H1 (cell line): Measurements from ENCODE around the gene MSL1. TPM values are rescaled to one million over a fixed set of nuclear protein-coding genes. Genes with fewer than 3 reads are reported as not detected.

ENCODE experiments used
- CTCF ChIA-PET: fragments of 300-600 bp; sonication (Branson Sonifier 250); formaldehyde crosslinking; loops from one replicate; lab custom pipeline; 2021; ENCODE audit not compliant: partially characterized antibody; lab: Charles Lee
- POLR2A ChIA-PET: fragments of 300-600 bp; sonication (Branson Sonifier 250); formaldehyde crosslinking; loops from one replicate; lab custom pipeline; 2021; ENCODE audit warnings: inconsistent platforms; ENCODE audit not compliant: partially characterized antibody; lab: Charles Lee
- DNase-seq, 2 experiments: peaks; one replicate each; pipeline versions ENCODE4 v3.0.0 to v3.0.0-alpha.2; 2010 to 2022; ENCODE audit warnings: low spot score in 2 of 2, low read depth in 1 of 2, mixed read lengths in 1 of 2
- FAIRE-seq: peaks from 2 replicates; lab custom pipeline; 2011; peaks lifted over from hg19 to GRCh38; lab: Jason Lieb, UNC
- H2AFZ ChIP-seq: 2 replicates; pipeline ENCODE4 v1.8.1; 2012; ENCODE audit warnings: low read length, inconsistent platforms
- H2AK5ac ChIP-seq: 2 replicates; pipeline ENCODE4 v1.6.1; 2013; ENCODE audit warnings: low read depth, low read length
- H2BK120ac ChIP-seq: replicated peaks from 2 replicates; pipeline ENCODE3; 2013; ENCODE audit warnings: low read depth, low read length, inconsistent platforms
- H2BK12ac ChIP-seq: 2 replicates; pipeline ENCODE4 v1.6.1; 2013; ENCODE audit warnings: low read depth, low read length
- H2BK15ac ChIP-seq: 2 replicates; pipeline ENCODE4 v1.6.1; 2013; ENCODE audit warnings: low read length
- H2BK20ac ChIP-seq: 2 replicates; pipeline ENCODE4 v1.6.1; 2013; ENCODE audit warnings: low read length
- H2BK5ac ChIP-seq: 2 replicates; pipeline ENCODE4 v1.6.1; 2013; ENCODE audit warnings: low read depth, low read length
- H3K14ac ChIP-seq: 2 replicates; pipeline ENCODE4 v1.6.1; 2013; ENCODE audit warnings: inconsistent platforms; ENCODE audit not compliant: insufficient read length
- H3K18ac ChIP-seq: 2 replicates; pipeline ENCODE4 v1.6.1; 2013; ENCODE audit warnings: low read length; ENCODE audit errors: extremely low read depth
- H3K23ac ChIP-seq: 2 replicates; pipeline ENCODE4 v1.6.1; 2013; ENCODE audit warnings: inconsistent platforms; ENCODE audit not compliant: insufficient read length
- H3K23me2 ChIP-seq: 2 replicates; pipeline ENCODE4 v1.6.1; 2013; ENCODE audit warnings: low read depth, low read length
- H3K27ac ChIP-seq: 2 replicates; pipeline ENCODE4 v1.6.1; 2011; ENCODE audit warnings: low read depth, low read length, inconsistent platforms
- H3K27me3 ChIP-seq, 4 experiments: replicated peaks in 1 of 4; 1 replicate in 1 of 4; 2 replicates in 3 of 4; pipeline versions ENCODE4 v1.6.1 to v1.8.1; 2011 to 2013; ENCODE audit warnings: low read length in 3 of 4, mild to moderate bottlenecking in 3 of 4, inconsistent platforms in 2 of 4, mixed read lengths in 2 of 4, moderate library complexity in 1 of 4; ENCODE audit not compliant: control insufficient read depth in 3 of 4, insufficient read depth in 3 of 4; ENCODE audit errors: extremely low read depth in 1 of 4
- H3K36me3 ChIP-seq, 4 experiments: 2 replicates each; pipeline versions ENCODE4 v1.6.1 to v1.8.1; 2011 to 2013; ENCODE audit warnings: mild to moderate bottlenecking in 4 of 4, low read length in 3 of 4, moderate library complexity in 2 of 4, control low read depth in 1 of 4, inconsistent platforms in 1 of 4; ENCODE audit not compliant: insufficient read depth in 4 of 4, control insufficient read depth in 2 of 4
- H3K4ac ChIP-seq: replicated peaks from 2 replicates; pipeline ENCODE3; 2013; ENCODE audit warnings: low read length, low read depth, mixed read lengths, inconsistent platforms; ENCODE audit not compliant: insufficient read length
- H3K4me1 ChIP-seq, 4 experiments: replicated peaks in 1 of 4; 1 replicate in 1 of 4; 2 replicates in 3 of 4; pipeline versions ENCODE4 v1.6.1 to v1.8.1; 2011 to 2013; ENCODE audit warnings: low read length in 3 of 4, inconsistent platforms in 2 of 4, mixed read lengths in 1 of 4; ENCODE audit not compliant: insufficient read depth in 4 of 4, control insufficient read depth in 3 of 4
- H3K4me2 ChIP-seq, 2 experiments: 2 replicates each; pipeline versions ENCODE4 v1.6.1 to v1.8.1; 2011 to 2013; ENCODE audit warnings: low read depth in 2 of 2, low read length in 2 of 2, control low read depth in 1 of 2, inconsistent platforms in 1 of 2, mild to moderate bottlenecking in 1 of 2; ENCODE audit not compliant: insufficient read depth in 1 of 2
- H3K4me3 ChIP-seq, 4 experiments: fragments of 200-600, 300-600 bp in 1 of 4; sonication (generic), shearing (Covaris generic), sonication (Bioruptor Twin) in 1 of 4; 2 replicates each; pipeline versions ENCODE4 v1.5.1 to v1.8.1; 2011 to 2016; ENCODE audit warnings: low read length in 4 of 4, low read depth in 3 of 4, control low read depth in 2 of 4, inconsistent platforms in 2 of 4, mild to moderate bottlenecking in 2 of 4, mixed read lengths in 1 of 4, moderate library complexity in 1 of 4; ENCODE audit not compliant: insufficient read depth in 2 of 4; ENCODE audit errors: extremely low read depth in 1 of 4
- H3K56ac ChIP-seq: replicated peaks from 2 replicates; pipeline ENCODE3; 2013; ENCODE audit warnings: low read depth, mild to moderate bottlenecking, mixed read lengths, low read length, inconsistent platforms; ENCODE audit not compliant: insufficient read length
- H3K79me1 ChIP-seq: 2 replicates; pipeline ENCODE4 v1.6.1; 2013; ENCODE audit warnings: low read depth, low read length, control low read depth
- H3K79me2 ChIP-seq, 2 experiments: 2 replicates each; pipeline versions ENCODE4 v1.6.1 to v1.8.1; 2012 to 2013; ENCODE audit warnings: low read length in 2 of 2, mild to moderate bottlenecking in 2 of 2, inconsistent platforms in 1 of 2; ENCODE audit not compliant: insufficient read depth in 2 of 2, control insufficient read depth in 1 of 2
- H3K9ac ChIP-seq, 4 experiments: replicated peaks in 1 of 4; 1 replicate in 1 of 4; 2 replicates in 3 of 4; pipeline versions ENCODE4 v1.6.1 to v1.8.1; 2011 to 2013; ENCODE audit warnings: low read depth in 3 of 4, low read length in 3 of 4, control low read depth in 2 of 4, mild to moderate bottlenecking in 2 of 4, moderate library complexity in 2 of 4, inconsistent platforms in 1 of 4; ENCODE audit errors: extremely low read depth in 1 of 4
- H3K9me3 ChIP-seq, 2 experiments: 2 replicates each; pipeline versions ENCODE4 v1.6.1 to v1.8.1; 2012 to 2013; ENCODE audit warnings: mild to moderate bottlenecking in 2 of 2, moderate library complexity in 2 of 2, control low read depth in 1 of 2, inconsistent platforms in 1 of 2, low read depth in 1 of 2, low read length in 1 of 2, mixed read lengths in 1 of 2; ENCODE audit not compliant: insufficient read depth in 2 of 2
- H4K20me1 ChIP-seq, 2 experiments: replicated peaks in 1 of 2; 2 replicates each; pipeline versions ENCODE3 to v1.8.1; 2011 to 2013; ENCODE audit warnings: inconsistent platforms in 2 of 2, low read length in 2 of 2, mild to moderate bottlenecking in 1 of 2; ENCODE audit not compliant: insufficient read depth in 2 of 2, control insufficient read depth in 1 of 2
- H4K5ac ChIP-seq: 2 replicates; pipeline ENCODE4 v1.6.1; 2013; ENCODE audit warnings: low read length, low read depth, mixed read lengths, inconsistent platforms; ENCODE audit not compliant: insufficient read length
- H4K8ac ChIP-seq: 2 replicates; pipeline ENCODE4 v1.8.0; 2013; ENCODE audit warnings: mild to moderate bottlenecking, moderate library complexity, low read length, inconsistent platforms; ENCODE audit not compliant: insufficient read depth; ENCODE audit errors: extremely low read depth
- H4K91ac ChIP-seq: replicated peaks from 2 replicates; pipeline ENCODE3; 2013; ENCODE audit warnings: low read length, mixed read lengths, inconsistent platforms; ENCODE audit not compliant: insufficient read length
- SUZ12 ChIP-seq: fragments of 200-600 bp; sonication (generic); IDR thresholded peaks from 2 replicates; pipeline ENCODE4 v1.6.1; 2012; ENCODE audit warnings: mild to moderate bottlenecking, inconsistent platforms, low read length, moderate library complexity, mixed read lengths
- WGBS, 2 experiments: shearing (Covaris generic) in 1 of 2; methylation state at CpG; one replicate each; pipeline versions ENCODE4 v1.1.6 to v1.1.7; 2013 to 2015; ENCODE audit warnings: low lambda C conversion rate in 2 of 2, mixed read lengths in 2 of 2, inconsistent platforms in 1 of 2, low coverage in 1 of 2, missing lambda C conversion rate in 1 of 2; ENCODE audit not compliant: insufficient replicate concordance in 2 of 2, insufficient coverage in 1 of 2, insufficient read length in 1 of 2; ENCODE audit errors: extremely low coverage in 1 of 2, missing lambda C conversion rate in 1 of 2; 5-methylcytosine and 5-hydroxymethylcytosine counted together
- polyA plus RNA-seq, 7 experiments: library from polyadenylated mRNA; depleted of rRNA in 3 of 7; stranded (reverse) in 5 of 7; unstranded in 2 of 7; fragments of >200 nt in 5 of 7; fragments of 200-250 nt in 2 of 7; gene quantifications; 1 replicate in 5 of 7; 2 replicates in 1 of 7; 4 replicates in 1 of 7; pipeline versions ENCODE4 v1.2.1 to v1.2.3, GENCODE V29; 2011 to 2013; ENCODE audit warnings: missing spikeins in 2 of 7, mixed read lengths in 2 of 7
- total RNA-seq: library from RNA; stranded (reverse); fragmentation: NEBNext Ultra II Directional; extraction: Animal tissue kit (Norgen Biotek cat#: 25700); gene quantifications from 2 replicates; pipeline ENCODE4 v1.2.1, GENCODE V29; 2021

Gene MSL1
- total and polyA plus RNA-seq, 2 of the 8 experiments (the other 6 are each of a cell fraction or from before 2014, with no cell fraction given): 24.1 to 66.5 TPM

DNA sequence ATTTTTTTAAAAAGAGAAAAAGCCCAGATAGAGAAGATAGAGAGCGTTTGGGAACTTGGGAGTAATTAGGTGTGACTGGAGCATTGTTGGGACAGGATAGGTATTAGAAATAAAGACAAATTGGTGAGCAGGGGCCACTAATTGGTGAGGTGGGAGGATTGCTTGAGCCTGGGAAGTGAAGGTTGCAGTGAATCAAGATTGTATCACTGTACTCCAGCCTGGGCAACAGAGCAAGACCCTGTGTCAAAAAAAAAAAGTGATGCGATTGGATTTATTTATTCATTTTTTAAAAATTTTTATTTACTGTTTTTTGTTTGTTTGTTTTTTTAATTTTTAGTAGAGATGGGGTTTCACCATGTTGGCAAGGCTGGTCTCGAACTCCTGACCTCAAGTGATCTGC is 23.7 kb downstream of the MSL1 start:
- 90% methylated on average over 3 of the region's 3 CpGs; no CpG with 5 or more reads in 1 of the 2 experiments for WGBS, 2 experiments
- no peak for FAIRE-seq
- no peak for TF ChIP-seq SUZ12

More for the DNA sequence above, 23.7 kb downstream of the MSL1 start:
- DNase-seq: no peak
- no peak overlapping the region for H3K56ac ChIP-seq
- ChIA-PET POLR2A (interaction anchor here (1.2 to 7.2 kb wide), 3 partner anchors 12 to 21 kb away, joined by 4 to 31 read pairs (median 4); no protein-coding TSS in a partner anchor), CTCF (interaction anchor here (0.7 kb wide), 1 partner anchor 23 kb away, joined by 3 read pairs; no protein-coding TSS in a partner anchor)
- H3K4me1 ChIP-seq: peaks cover 0 to 4% (median 1%) of the 10 kb centered on the region in 4 experiments; a peak in 2 of 7 replicates
- no peak overlapping the region for H2AK5ac ChIP-seq
- H3K4ac ChIP-seq: no peak overlapping the region
- H3K4me3 ChIP-seq: no peak overlapping the region
- peaks cover 8 to 61% (median 29%) of the 10 kb centered on the region in 4 experiments for H3K36me3 ChIP-seq
- no peak overlapping the region for H2BK20ac ChIP-seq
- H3K9me3 ChIP-seq: no peaks in the 10 kb centered on the region
- no peaks in the 10 kb centered on the region for H3K27me3 ChIP-seq
- H2BK15ac ChIP-seq: no peak overlapping the region
- no peak overlapping the region for H3K9ac ChIP-seq
- no peak overlapping the region for H3K18ac ChIP-seq
- peaks cover 5 to 61% of the 10 kb centered on the region in 2 experiments for H3K79me2 ChIP-seq
- H2BK12ac ChIP-seq: no peak overlapping the region
- H2BK120ac ChIP-seq: no peak overlapping the region
- no peak overlapping the region for H3K23ac ChIP-seq
- no peak overlapping the region for H3K4me2 ChIP-seq
- H3K23me2 ChIP-seq: peaks cover 5% of the 10 kb centered on the region; the same call in 1 of the 2 replicates
- H2AFZ ChIP-seq: no peak overlapping the region
- no peak overlapping the region for H4K91ac ChIP-seq
- H3K14ac ChIP-seq: no peak overlapping the region
- no peak overlapping the region for H4K8ac ChIP-seq
- H3K79me1 ChIP-seq: peaks cover 4% of the 10 kb centered on the region; the same call in 1 of the 2 replicates
- no peak overlapping the region for H2BK5ac ChIP-seq
- H4K20me1 ChIP-seq: peaks cover 0 to 3% of the 10 kb centered on the region in 2 experiments
- no peak overlapping the region for H3K27ac ChIP-seq
- no peak overlapping the region for H4K5ac ChIP-seq
